GM19328 (cell line): ENCODE measurements around the gene GTF2F1.
"Not testable (repeated sequence)": the region's sequence is repeated elsewhere in the genome, so short reads cannot be mapped to it uniquely, and the experiment has no call there.

Experiments used
- ATAC-seq: cut with Tn5 transposase; IDR thresholded peaks from one replicate; pipeline ENCODE4 v1.9.1; 2021; ENCODE audit warnings: mild to moderate bottlenecking, moderate library complexity; ENCODE audit not compliant: unreplicated experiment

GTF2F1 gene

DNA sequence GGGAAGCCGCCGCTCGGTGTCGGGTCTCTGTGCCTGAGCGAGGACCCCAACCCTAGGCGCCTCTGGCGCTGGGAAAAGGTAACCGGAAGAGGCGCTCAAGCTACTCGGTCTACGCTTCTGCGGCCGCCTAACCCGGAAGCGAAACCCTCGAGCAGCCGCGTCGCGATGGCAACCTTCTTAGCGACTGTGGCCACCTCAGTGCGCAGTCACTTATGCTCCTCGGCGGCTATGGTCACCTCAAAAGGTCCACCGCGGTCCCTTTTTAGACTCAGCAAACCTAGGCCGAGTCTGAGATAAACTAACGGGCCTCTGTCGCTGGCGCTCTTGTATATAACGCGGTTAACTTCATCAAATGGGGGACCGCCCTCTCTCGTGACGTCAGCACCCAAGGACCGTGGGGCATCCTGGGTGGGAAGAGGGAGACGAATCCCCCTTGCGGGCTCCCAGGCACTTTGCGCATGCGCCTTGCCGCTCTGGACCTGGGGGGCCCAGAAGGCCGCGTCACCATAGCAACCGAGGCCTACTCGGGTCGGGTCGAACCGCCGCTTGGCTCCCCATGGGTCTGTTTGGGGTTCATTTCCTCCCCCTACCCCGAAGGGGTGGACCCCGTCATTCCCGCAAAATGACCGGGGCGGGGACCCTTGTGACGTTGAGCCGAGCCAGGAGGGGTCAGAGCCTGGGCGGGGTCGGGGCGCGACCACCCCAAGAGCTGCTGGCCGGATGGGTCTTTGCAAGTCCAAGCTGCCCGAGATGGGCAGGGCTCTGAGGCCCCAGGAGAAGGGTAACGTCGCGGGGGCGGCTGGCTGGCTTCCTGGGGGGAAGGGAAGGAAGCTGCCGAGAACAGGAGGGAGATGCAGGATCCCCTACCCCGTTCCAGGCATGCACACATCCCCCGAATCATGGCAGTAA lies at the start of gene GTF2F1:
Gene GTF2F1 (minus strand): TSS at position 91 of the 909 bp plus-strand sequence. CDS start 169 bp downstream, outside the sequence.
- peak; percentile 79 for ATAC-seq

- no peak for ATAC-seq
These were observed 49.2 kb upstream of the GTF2F1 start for GRCh38 chr19:6442087-6442688.

- no peak for ATAC-seq
These were observed 47.9 kb upstream of the GTF2F1 start for GRCh38 chr19:6440905-6441304.

- ATAC-seq: no peak
These were observed 46.8 kb upstream of the GTF2F1 start for GRCh38 chr19:6439743-6440142.

- no peak for ATAC-seq
These were observed 40.7 kb upstream of the GTF2F1 start, which contains the start of gene SLC25A41 for GRCh38 chr19:6433663-6434062. Gene SLC25A41 (minus strand): TSS chr19:6433763. CDS start chr19:6433693, 70 bp downstream.

- no peak for ATAC-seq
These were observed 40.2 kb upstream of the GTF2F1 start for GRCh38 chr19:6433165-6433564.

- no peak for ATAC-seq
These were observed 38.9 kb upstream of the GTF2F1 start for GRCh38 chr19:6431891-6432290.

- ATAC-seq: no peak
These were observed 36.7 kb upstream of the GTF2F1 start for GRCh38 chr19:6429419-6430221.

DNA sequence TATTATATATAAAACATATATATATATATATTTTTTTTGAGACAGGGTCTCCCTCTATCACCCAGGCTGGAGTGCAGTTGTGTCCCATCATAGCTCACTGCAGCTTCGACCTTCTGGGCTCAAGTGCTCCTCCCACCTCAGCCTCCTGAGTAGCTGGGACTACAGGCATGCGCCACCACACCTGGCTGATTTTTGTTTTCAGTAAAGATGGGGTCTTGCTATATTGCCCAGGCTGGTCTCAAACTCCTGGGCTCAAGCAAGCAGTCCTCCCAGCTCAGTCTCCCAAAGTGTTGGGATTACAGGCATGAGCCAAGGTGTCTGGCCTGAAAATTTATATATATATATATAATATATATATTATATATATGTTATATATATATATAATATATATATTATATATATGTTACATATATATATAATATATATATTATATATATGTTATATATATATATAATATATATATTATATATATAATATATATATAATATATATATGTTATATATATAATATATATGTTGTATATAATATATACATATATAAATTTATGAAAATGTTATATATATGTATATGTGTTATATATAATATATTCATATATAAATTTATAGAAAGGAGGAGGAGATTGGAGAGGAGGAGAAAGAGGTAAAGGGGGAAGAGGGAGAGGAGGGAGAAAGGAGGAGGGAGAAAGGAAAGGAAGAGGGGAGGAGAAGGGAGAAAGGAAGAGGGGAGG lies 35.9 kb upstream of the GTF2F1 start:
- ATAC-seq: not testable (repeated sequence)

DNA sequence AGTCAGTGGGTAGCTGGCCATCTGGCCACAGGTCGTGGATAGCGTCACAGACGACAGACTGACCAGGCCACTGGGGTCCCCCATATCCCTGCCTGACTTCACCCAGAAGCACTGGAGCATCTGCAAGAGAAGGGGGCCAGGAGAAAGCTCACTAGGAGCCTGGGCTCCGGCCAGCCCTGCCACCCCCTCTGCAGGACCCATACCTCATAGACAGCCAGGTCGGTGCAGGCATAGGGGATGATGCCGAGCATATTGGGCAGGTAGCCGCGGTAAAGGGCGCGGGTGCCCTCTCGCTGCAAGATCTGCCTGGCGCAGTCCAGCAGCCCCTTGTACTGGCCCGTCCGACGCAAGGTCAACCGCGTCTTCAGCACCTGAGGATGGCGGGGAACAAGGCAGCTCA lies 34.2 kb upstream of the GTF2F1 start:
- no peak for ATAC-seq

DNA sequence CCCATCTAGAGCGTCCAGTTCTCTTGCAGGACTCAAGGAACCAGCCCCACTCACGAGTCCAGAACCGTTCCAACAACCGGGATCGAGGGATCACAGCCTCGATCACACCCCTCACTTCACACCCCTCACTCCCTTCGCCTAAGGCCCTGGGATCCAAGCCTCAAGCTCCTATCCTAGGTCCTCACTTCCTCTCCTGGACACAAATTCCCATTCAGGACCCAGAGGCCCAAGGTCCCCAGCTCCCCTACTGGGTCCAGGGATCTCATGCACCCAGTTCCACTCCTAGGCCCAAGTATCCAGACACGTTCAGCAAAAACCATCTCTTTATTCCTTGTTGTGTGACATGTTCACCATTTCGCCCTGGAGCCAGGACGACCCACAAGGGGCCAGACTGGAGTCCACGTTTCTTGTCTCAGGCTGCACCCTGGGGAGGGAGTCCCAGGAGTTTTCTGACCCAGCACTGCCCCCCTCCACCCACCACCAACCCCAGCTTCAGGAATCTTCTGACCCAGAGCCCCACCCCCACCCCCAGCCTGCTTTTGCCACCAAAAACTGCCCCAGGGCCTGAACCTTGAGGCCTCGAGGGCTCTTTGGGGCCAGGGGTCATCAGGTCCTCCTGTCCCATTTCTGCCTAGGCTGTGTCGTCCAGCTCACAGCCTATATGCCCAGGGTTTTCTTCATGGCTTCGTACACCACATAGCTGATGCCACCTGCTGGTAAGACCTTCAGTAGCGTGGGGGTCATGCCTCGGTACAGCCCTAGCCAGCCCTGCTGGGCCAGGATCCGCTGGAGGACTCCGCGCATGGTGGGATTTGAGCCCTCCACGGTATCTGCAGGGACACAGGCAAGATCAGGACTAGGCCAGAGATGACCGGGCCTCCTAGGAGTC lies 33.0 kb upstream of the GTF2F1 start:
- ATAC-seq: no peak

GRCh38 chr19:6424939-6425731 lies 32.2 kb upstream of the GTF2F1 start:
- ATAC-seq: peak; percentile 84

DNA sequence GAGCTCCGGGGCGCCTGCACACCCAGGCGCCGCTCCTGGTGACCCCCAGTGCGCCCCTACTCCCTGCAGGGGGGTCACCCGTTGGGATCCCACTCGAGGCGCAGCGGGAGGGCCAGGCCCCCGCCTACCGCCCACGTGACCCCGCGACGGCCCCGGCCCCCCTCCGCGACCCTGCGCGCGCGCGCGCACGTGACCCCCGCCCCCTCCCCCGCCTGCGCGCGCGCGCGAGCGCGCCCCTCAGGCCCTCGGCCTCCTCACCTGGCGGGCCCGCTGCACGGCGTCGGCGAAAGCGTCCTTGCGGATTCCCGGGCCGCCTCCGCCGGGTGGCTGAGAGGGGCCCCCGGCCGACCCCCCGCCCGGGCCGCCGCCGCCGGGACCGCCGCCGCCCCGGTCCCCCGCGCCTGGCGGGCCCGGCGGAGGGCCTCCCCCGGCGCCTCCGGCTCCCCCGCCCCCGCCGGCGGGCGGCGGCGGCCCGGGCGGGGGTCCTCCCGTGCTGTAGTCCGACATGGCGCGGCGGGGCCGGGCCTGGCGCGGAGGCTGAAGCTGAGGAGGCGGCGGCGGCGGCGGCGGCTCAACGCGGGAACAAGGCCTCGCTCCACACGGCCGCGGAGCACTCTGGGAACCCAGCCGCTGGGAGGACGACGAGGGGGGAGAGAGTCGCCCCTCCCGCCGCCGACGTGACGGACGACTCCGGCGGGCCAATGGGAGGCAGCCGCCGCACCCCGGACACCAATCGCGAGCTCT lies 31.4 kb upstream of the GTF2F1 start, which contains the start of gene KHSRP:
Gene KHSRP (minus strand): TSS at position 617 of the 744 bp plus-strand sequence. CDS start 110 bp downstream, at position 507.
- no peak for ATAC-seq

DNA sequence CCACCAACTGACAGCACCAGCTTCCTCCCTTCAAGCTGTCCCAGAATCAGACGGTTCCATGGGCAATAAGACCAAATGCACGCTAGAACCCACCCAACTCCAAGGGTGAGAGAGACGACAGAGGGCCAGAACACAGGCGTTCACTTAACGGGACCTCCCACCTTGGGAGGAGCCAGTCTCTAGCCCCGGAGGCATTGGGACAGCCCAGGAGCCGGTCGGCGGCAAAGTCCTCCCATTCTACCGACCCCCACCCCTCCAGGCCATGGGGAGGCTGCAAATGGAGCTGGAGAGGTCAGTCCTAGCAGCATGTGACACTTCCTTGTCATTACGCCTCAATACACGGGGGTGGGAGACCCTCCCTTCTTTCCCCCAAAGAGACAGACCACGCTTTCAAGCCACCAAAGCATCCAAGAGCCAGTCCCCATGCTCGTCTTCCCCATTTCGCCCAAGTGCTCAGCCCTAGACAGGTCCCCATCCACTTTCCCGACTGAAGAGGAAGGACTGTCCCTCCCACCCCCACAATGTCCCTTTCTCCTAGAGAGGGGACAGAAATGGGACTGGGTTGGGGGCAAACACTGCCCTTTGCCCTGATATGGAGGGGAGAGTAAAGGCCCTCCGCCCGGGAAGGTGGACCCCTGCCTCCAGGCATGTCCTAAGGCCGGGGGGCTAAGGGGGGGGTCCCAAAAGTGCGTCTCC lies 30.7 kb upstream of the GTF2F1 start:
- ATAC-seq: no peak

GRCh38 chr19:6421075-6422014 lies 28.4 kb upstream of the GTF2F1 start:
- ATAC-seq: no peak

DNA sequence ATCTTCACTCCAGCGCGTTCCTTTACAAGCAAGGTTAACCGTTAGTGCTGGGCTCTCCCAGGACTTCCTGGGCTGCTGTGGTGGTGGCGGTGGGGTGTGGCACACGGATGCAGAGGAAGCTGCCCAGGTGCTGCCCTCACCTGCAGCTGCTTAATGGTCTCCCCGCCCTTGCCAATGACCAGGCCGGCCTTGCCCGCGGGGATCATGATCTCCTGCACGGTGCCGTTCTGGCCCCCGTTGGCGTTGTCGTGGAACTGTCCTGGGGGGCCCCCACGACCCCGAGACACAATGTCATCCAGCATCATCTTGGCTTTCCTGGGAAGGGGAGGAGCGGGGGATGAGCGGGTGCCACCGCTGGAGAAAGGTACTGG lies 25.6 kb upstream of the GTF2F1 start:
- ATAC-seq: no peak
